Cardiac septum (tissue), 1 donor: ENCODE data around the gene KCNQ4. TPM values are rescaled to one million over a fixed set of nuclear protein-coding genes. Genes with fewer than 3 reads are reported as not detected.
A peak's percentile ranks its signal among the peaks of the same experiment; 100 is the strongest.

Source experiments
- DNase-seq: peaks from one replicate; pipeline ENCODE4 v3.0.0-alpha.2; 2020; ENCODE audit warnings: low spot score
- intact Hi-C: fragments of 100-400 bp; cut with DNase I; formaldehyde crosslinking; loops from one replicate; pipeline ENCODE4 v1.14.0; 2022
- total RNA-seq: library from RNA; stranded (reverse); fragmentation: NEBNext Ultra II Directional; extraction: Animal tissue kit (Norgen Biotek cat#: 25700); gene quantifications from one replicate; pipeline ENCODE4 v1.2.1, GENCODE V29; 2021
- donor health status: DM: no; HTN: no; CAD: no.

Gene KCNQ4
- total RNA-seq, 1 donor from 2014 or later, result 3.6 TPM

- DNase-seq, result no peak
- intact Hi-C loops, result no loop called here
These were observed 6.3 kb downstream of the KCNQ4 start for GRCh38 chr1:40789661-40790430.

- no peak for DNase-seq
- intact Hi-C loops, result no loop called here
These were observed 8.4 kb downstream of the KCNQ4 start for GRCh38 chr1:40792036-40792435.

- DNase-seq, result no peak
- intact Hi-C loops, result no loop called here
These were observed 10.0 kb downstream of the KCNQ4 start for GRCh38 chr1:40793617-40794016.

- no peak for DNase-seq
- intact Hi-C loops, result no loop called here
These were observed 10.5 kb downstream of the KCNQ4 start for GRCh38 chr1:40794048-40794447.

GRCh38 chr1:40794974-40795715 is 11.6 kb downstream of the KCNQ4 start:
- intact Hi-C loops, result no loop called here
- DNase-seq, result no peak

GRCh38 chr1:40795811-40796586 is 12.4 kb downstream of the KCNQ4 start:
- intact Hi-C loops, result no loop called here
- DNase-seq, result no peak

GRCh38 chr1:40796939-40797667 is 13.5 kb downstream of the KCNQ4 start:
- peak; percentile 84 for DNase-seq

GRCh38 chr1:40797668-40798010 is 14.1 kb downstream of the KCNQ4 start:
- intact Hi-C loops, result no loop called here
- no peak for DNase-seq

More at GRCh38 chr1:40796939-40797667, 13.5 kb downstream of the KCNQ4 start:
- intact Hi-C loops, result no loop called here

GRCh38 chr1:40798366-40799281 is 15.0 kb downstream of the KCNQ4 start:
- no peak for DNase-seq
- intact Hi-C loops, result no loop called here

- intact Hi-C loops, result no loop called here
- no peak for DNase-seq
These were observed 15.8 kb downstream of the KCNQ4 start for GRCh38 chr1:40799351-40799867.

- intact Hi-C loops, result no loop called here
These were observed 18.1 kb downstream of the KCNQ4 start for GRCh38 chr1:40801742-40802077.

GRCh38 chr1:40802078-40802741 is 18.6 kb downstream of the KCNQ4 start:
- peak; percentile 90 for DNase-seq
- intact Hi-C loops, result no loop called here

More at GRCh38 chr1:40801742-40802077, 18.1 kb downstream of the KCNQ4 start:
- DNase-seq, result no peak

GRCh38 chr1:40802742-40803113 is 19.1 kb downstream of the KCNQ4 start:
- DNase-seq, result no peak
- intact Hi-C loops, result no loop called here

- intact Hi-C loops, result no loop called here
- DNase-seq, result no peak
These were observed 19.9 kb downstream of the KCNQ4 start for GRCh38 chr1:40803447-40803846.

GRCh38 chr1:40803902-40804301 is 20.3 kb downstream of the KCNQ4 start:
- DNase-seq, result no peak
- intact Hi-C loops, result no loop called here

- intact Hi-C loops, result no loop called here
- no peak for DNase-seq
These were observed 22.7 kb downstream of the KCNQ4 start for GRCh38 chr1:40806240-40806639.

GRCh38 chr1:40806731-40807695 is 23.4 kb downstream of the KCNQ4 start:
- intact Hi-C loops, result no loop called here
- no peak for DNase-seq
